Liver (tissue), 3 donors: ENCODE measurements around the gene CASQ1.

Experiments used
- ATF3 ChIP-seq: IDR thresholded peaks from 2 replicates; pipeline ENCODE4 v1.6.1; 2016; ENCODE audit warnings: antibody characterized with exemption
- EGR1 ChIP-seq, 2 donors: IDR thresholded peaks; 2 replicates each; pipeline ENCODE4 v1.6.1; 2016 to 2018; ENCODE audit warnings: antibody characterized with exemption in 2 of 2, low read depth in 2 of 2
- NR2F2 ChIP-seq: IDR thresholded peaks from 2 replicates; pipeline ENCODE4 v1.6.1; 2016; ENCODE audit warnings: antibody characterized with exemption
- RAD21 ChIP-seq, 2 donors: IDR thresholded peaks; 2 replicates each; pipeline ENCODE4 v1.6.1; 2016; ENCODE audit warnings: antibody characterized with exemption in 2 of 2, mild to moderate bottlenecking in 2 of 2
- SP1 ChIP-seq: IDR thresholded peaks from 2 replicates; pipeline ENCODE4 v1.6.1; 2018; ENCODE audit warnings: antibody characterized with exemption, mild to moderate bottlenecking
- TAF1 ChIP-seq: conservative IDR thresholded peaks from 2 replicates; pipeline ENCODE4 v1.6.1; 2016; ENCODE audit warnings: antibody characterized with exemption, mild to moderate bottlenecking
- YY1 ChIP-seq: IDR thresholded peaks from 2 replicates; pipeline ENCODE4 v1.6.1; 2016; ENCODE audit warnings: antibody characterized with exemption, mild to moderate bottlenecking
- TF ChIP-seq, protein P1 (sequence below): fragments of 150-350 bp; IDR thresholded peaks from 2 replicates; pipeline ENCODE4 v1.5.1; 2017; ENCODE audit warnings: improper control_type of control experiment, low read depth, low read length; ENCODE audit not compliant: missing input control
- TF ChIP-seq, protein P2 (sequence below): IDR thresholded peaks from 2 replicates; pipeline ENCODE4 v1.6.1; 2016; ENCODE audit warnings: antibody characterized with exemption, mild to moderate bottlenecking
- TF ChIP-seq, protein P3 (sequence below): IDR thresholded peaks from 2 replicates; pipeline ENCODE4 v1.6.1; 2016; ENCODE audit warnings: antibody characterized with exemption
- donor health status: healthy.
- donor health status: healthy.

GRCh38 chr1:160158534-160158933 is 31.8 kb upstream of the CASQ1 start:
- TF ChIP-seq, protein P1, sequence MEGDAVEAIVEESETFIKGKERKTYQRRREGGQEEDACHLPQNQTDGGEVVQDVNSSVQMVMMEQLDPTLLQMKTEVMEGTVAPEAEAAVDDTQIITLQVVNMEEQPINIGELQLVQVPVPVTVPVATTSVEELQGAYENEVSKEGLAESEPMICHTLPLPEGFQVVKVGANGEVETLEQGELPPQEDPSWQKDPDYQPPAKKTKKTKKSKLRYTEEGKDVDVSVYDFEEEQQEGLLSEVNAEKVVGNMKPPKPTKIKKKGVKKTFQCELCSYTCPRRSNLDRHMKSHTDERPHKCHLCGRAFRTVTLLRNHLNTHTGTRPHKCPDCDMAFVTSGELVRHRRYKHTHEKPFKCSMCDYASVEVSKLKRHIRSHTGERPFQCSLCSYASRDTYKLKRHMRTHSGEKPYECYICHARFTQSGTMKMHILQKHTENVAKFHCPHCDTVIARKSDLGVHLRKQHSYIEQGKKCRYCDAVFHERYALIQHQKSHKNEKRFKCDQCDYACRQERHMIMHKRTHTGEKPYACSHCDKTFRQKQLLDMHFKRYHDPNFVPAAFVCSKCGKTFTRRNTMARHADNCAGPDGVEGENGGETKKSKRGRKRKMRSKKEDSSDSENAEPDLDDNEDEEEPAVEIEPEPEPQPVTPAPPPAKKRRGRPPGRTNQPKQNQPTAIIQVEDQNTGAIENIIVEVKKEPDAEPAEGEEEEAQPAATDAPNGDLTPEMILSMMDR: no peak
- TF ChIP-seq TAF1 (no peak), RAD21 (IDR thresholded peaks at IDR 0.05) (no peak), YY1 (no peak), ATF3 (no peak), SP1 (no peak), NR2F2 (no peak), EGR1 (IDR thresholded peaks at IDR 0.05; ENCODE audit: low read depth in 2 of 2) (no peak)
- TF ChIP-seq, protein P2, sequence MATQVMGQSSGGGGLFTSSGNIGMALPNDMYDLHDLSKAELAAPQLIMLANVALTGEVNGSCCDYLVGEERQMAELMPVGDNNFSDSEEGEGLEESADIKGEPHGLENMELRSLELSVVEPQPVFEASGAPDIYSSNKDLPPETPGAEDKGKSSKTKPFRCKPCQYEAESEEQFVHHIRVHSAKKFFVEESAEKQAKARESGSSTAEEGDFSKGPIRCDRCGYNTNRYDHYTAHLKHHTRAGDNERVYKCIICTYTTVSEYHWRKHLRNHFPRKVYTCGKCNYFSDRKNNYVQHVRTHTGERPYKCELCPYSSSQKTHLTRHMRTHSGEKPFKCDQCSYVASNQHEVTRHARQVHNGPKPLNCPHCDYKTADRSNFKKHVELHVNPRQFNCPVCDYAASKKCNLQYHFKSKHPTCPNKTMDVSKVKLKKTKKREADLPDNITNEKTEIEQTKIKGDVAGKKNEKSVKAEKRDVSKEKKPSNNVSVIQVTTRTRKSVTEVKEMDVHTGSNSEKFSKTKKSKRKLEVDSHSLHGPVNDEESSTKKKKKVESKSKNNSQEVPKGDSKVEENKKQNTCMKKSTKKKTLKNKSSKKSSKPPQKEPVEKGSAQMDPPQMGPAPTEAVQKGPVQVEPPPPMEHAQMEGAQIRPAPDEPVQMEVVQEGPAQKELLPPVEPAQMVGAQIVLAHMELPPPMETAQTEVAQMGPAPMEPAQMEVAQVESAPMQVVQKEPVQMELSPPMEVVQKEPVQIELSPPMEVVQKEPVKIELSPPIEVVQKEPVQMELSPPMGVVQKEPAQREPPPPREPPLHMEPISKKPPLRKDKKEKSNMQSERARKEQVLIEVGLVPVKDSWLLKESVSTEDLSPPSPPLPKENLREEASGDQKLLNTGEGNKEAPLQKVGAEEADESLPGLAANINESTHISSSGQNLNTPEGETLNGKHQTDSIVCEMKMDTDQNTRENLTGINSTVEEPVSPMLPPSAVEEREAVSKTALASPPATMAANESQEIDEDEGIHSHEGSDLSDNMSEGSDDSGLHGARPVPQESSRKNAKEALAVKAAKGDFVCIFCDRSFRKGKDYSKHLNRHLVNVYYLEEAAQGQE: no peak
- TF ChIP-seq, protein P3, sequence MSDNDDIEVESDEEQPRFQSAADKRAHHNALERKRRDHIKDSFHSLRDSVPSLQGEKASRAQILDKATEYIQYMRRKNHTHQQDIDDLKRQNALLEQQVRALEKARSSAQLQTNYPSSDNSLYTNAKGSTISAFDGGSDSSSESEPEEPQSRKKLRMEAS: no peak
